Adrenal gland (tissue), 12 donors: ENCODE results near the gene ECM1. TPM values are rescaled to one million over a fixed set of nuclear protein-coding genes. Genes with fewer than 3 reads are reported as not detected.
A peak's percentile ranks its signal among the peaks of the same experiment; 100 is the strongest.

ENCODE experiments used
- DNase-seq, 7 donors: peaks; one replicate each; pipeline ENCODE4 v3.0.0-alpha.2; 2019 to 2020
- H3K27ac ChIP-seq, 5 donors: fragments of 200-600 bp; sonication (generic) in 4 of 5; 1 replicate in 3 of 5; 2 replicates in 2 of 5; pipeline versions ENCODE4 v1.5.1 to v1.8.0; 2016 to 2020; ENCODE audit warnings: mild to moderate bottlenecking in 1 of 5
- H3K27me3 ChIP-seq: fragments of 200-600 bp; 2 replicates; pipeline ENCODE4 v1.8.0; 2021
- H3K36me3 ChIP-seq, 2 donors: fragments of 200-600 bp; replicated peaks in 1 of 2; 1 replicate in 1 of 2; 2 replicates in 1 of 2; pipeline versions ENCODE4 v1.5.1 to v1.8.0; 2018 to 2022
- H3K4me1 ChIP-seq, 2 donors: fragments of 200-600 bp; replicated peaks in 1 of 2; 1 replicate in 1 of 2; 2 replicates in 1 of 2; pipeline versions ENCODE4 v1.5.1 to v1.8.0; 2018 to 2021
- H3K4me3 ChIP-seq, 4 donors: fragments of 200-600 bp; sonication (generic) in 3 of 4; one replicate each; pipeline ENCODE4 v1.5.1; 2016 to 2018
- H3K9me3 ChIP-seq, 3 donors: fragments of 200-600 bp; sonication (generic) in 1 of 3; replicated peaks in 1 of 3; 1 replicate in 2 of 3; 2 replicates in 1 of 3; pipeline versions ENCODE4 v1.5.1 to v1.8.0; 2016 to 2021
- POLR2A ChIP-seq, 2 donors: fragments of 450-650 bp; IDR thresholded peaks; one replicate each; pipeline ENCODE4 v1.6.1; 2017; ENCODE audit warnings: antibody characterized with exemption in 2 of 2, mild to moderate bottlenecking in 2 of 2, moderate library complexity in 1 of 2
- WGBS, 4 donors: extraction: QIAGEN DNeasy Blood & Tissue Kit in 2 of 4; methylation state at CpG; one replicate each; pipeline versions ENCODE4 v1.1.5 to v1.1.7; 2013 to 2017; 5-methylcytosine and 5-hydroxymethylcytosine counted together
- intact Hi-C, 2 donors: fragments of 100-400 bp; cut with DNase I; formaldehyde crosslinking; loops; one replicate each; pipeline versions ENCODE4 v1.14.1 to v1.15.0; 2022 to 2023
- polyA plus RNA-seq, 3 donors: library from polyadenylated mRNA; stranded (reverse); fragments of 200-250 nt in 2 of 3; fragments of 350-450 nt in 1 of 3; fragmentation: Illumina TruSeq in 1 of 3; extraction: RNeasy Lipid Tissue Mini Kit (QIAGEN cat#74804) in 1 of 3; gene quantifications; one replicate each; pipeline ENCODE4 v1.2.3, GENCODE V29; 2013 to 2014
- total RNA-seq, 9 donors: library from RNA; depleted of rRNA in 4 of 9; stranded (reverse); fragments of >200 nt in 4 of 9; fragments of 120-200 nt in 1 of 9; fragmentation: NEBNext Ultra II Directional in 1 of 9; extraction: Animal tissue kit (Norgen Biotek cat#: 25700) in 1 of 9; gene quantifications; one replicate each; pipeline versions ENCODE4 v1.1.0 to v1.2.4, GENCODE V29; 2013 to 2023
- TF ChIP-seq, protein P1 (sequence below), 6 experiments: fragments of 450-650 bp in 4 of 6; fragments of 200-600 bp in 2 of 6; sonication (generic) in 1 of 6; IDR thresholded peaks; 1 replicate in 5 of 6; 2 replicates in 1 of 6; pipeline versions ENCODE4 v1.5.1 to v1.8.0; 2016 to 2021; ENCODE audit warnings: antibody characterized with exemption in 6 of 6, mild to moderate bottlenecking in 2 of 6, moderate library complexity in 1 of 6
- donor health status: healthy with polysubstance abuse.
- donor health status: Bipolar disorder and iron deficiency.
- donor health status: DM: yes; HTN: yes; CAD: no.
- donor health status: DM: no; HTN: no; CAD: no.
- donor health status: DM: no; HTN: no; CAD: no.
- donor health status: DM: yes; HTN: yes; CAD: no.

The ECM1 gene
- total and polyA plus RNA-seq, 12 donors = 5.4 to 63.0 (median 26.2) TPM

DNA sequence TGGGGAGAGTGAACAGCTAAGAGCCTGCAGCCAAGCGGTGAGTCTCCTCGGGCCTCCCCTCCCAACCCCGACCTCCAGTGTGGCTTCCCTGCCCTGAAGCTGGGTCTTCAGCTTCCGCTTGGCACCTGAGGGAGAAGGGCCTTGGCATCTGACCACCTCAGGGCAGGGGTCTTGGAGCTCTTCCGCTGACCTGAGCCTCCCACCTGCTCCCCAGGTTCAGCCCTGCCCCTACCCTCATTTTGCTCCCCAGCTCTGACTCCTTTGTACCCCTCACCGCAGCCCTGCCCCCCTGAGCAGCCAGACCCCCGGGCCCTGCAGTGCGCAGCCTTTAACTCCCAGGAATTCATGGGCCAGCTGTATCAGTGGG is 46.2 kb downstream of the ECM1 start:
- Histone ChIP-seq H3K4me1 (peaks cover 24 to 36% of the 10 kb centered on the region in 2 donors), H3K9me3 (no peaks in the 10 kb centered on the region), H3K27ac (no peak overlapping the region), H3K4me3 (no peak overlapping the region), H3K27me3 (no peaks in the 10 kb centered on the region), H3K36me3 (no peaks in the 10 kb centered on the region)
- intact Hi-C loops = loop anchor here in 1 of 2 donors (10.0 kb wide), 1 partner anchor 261 kb away; no protein-coding TSS in a partner anchor
- no peak for DNase-seq
- WGBS, 4 donors = 90 to 94% (median 93%) methylated on average over 4 to 8 of the region's 8 CpGs
- TF ChIP-seq, protein P1, sequence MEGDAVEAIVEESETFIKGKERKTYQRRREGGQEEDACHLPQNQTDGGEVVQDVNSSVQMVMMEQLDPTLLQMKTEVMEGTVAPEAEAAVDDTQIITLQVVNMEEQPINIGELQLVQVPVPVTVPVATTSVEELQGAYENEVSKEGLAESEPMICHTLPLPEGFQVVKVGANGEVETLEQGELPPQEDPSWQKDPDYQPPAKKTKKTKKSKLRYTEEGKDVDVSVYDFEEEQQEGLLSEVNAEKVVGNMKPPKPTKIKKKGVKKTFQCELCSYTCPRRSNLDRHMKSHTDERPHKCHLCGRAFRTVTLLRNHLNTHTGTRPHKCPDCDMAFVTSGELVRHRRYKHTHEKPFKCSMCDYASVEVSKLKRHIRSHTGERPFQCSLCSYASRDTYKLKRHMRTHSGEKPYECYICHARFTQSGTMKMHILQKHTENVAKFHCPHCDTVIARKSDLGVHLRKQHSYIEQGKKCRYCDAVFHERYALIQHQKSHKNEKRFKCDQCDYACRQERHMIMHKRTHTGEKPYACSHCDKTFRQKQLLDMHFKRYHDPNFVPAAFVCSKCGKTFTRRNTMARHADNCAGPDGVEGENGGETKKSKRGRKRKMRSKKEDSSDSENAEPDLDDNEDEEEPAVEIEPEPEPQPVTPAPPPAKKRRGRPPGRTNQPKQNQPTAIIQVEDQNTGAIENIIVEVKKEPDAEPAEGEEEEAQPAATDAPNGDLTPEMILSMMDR (IDR thresholded peaks at IDR 0.05) = no peak
- no peak for TF ChIP-seq POLR2A (IDR thresholded peaks at IDR 0.05)

DNA sequence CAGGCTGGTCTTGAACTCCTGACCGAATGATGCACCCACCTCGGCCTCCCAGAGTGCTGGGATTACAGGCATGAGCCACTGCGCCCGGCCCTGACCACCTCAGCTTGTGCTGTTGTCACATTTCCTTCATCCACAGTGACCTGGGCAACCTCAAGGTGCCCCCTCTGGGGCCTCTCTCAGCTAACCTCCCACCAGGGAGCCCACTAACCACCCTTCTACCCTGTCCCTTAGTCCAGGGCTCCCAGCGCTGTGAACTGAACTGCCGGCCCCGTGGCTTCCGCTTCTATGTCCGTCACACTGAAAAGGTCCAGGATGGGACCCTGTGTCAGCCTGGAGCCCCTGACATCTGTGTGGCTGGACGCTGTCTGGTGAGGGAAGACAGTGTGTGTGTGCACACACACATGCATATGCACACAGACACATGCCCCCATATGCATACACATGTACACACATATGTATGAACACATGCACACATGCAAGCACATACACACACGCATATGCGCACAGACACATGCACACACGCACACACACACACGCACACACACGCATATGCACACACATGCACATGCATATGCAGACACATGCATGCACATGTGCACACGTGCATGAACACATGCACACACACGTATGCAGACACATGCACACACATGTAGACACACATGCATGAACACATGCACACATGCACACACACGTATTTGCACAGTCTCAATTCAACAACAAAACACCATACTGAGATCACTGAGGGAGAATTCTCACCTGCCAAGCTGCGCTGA is 47.5 kb downstream of the ECM1 start:
- DNase-seq = no peak
- no peaks in the 10 kb centered on the region for H3K9me3 ChIP-seq
- 85 to 93% (median 90%) methylated on average over 14 to 19 of the region's 19 CpGs for WGBS, 4 donors
- peaks cover 32 to 41% of the 10 kb centered on the region in 2 donors for H3K4me1 ChIP-seq
- no peaks in the 10 kb centered on the region for H3K36me3 ChIP-seq
- intact Hi-C loops = loop anchor here in 1 of 2 donors (5.0 to 10.0 kb wide), 2 partner anchors 67 to 259 kb away; no protein-coding TSS in a partner anchor
- H3K4me3 ChIP-seq = no peak overlapping the region
- TF ChIP-seq, protein P1 (IDR thresholded peaks at IDR 0.05) = no peak
- no peak for TF ChIP-seq POLR2A (IDR thresholded peaks at IDR 0.05)
- H3K27ac ChIP-seq = no peak overlapping the region
- no peaks in the 10 kb centered on the region for H3K27me3 ChIP-seq

DNA sequence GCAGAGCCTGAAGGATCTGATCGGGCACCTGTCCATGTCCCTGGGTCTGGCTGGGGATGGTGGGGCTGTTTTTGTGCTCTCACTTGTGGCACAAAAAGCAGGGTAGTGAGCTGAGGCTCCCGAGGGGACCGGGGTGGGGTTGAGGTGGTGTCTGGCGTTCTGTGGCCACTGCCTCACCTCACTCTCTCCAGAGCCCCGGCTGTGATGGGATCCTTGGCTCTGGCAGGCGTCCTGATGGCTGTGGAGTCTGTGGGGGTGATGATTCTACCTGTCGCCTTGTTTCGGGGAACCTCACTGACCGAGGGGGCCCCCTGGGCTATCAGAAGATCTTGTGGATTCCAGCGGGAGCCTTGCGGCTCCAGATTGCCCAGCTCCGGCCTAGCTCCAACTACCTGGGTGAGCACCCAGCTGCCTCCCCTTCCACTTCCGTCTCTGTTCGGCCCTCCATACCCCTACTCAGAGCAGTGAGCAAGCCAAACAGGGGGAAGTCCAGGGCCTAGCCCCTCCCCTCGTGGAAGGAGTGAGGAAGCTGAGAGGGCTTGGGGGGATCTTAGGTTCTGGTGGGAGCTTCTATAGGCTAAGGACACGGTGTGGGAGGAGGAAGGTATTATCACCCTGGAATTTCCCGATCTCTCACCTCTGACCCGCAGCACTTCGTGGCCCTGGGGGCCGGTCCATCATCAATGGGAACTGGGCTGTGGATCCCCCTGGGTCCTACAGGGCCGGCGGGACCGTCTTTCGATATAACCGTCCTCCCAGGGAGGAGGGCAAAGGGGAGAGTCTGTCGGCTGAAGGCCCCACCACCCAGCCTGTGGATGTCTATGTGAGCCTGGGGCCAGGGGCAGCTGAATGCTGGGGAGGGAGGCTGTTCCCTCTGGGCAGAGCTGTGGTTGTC is 48.3 kb downstream of the ECM1 start:
- Histone ChIP-seq H3K27ac (no peak overlapping the region), H3K36me3 (no peaks in the 10 kb centered on the region), H3K9me3 (no peaks in the 10 kb centered on the region), H3K27me3 (no peaks in the 10 kb centered on the region), H3K4me3 (no peak overlapping the region), H3K4me1 (peaks cover 33 to 40% of the 10 kb centered on the region in 2 donors)
- DNase-seq = no peak
- WGBS, 4 donors = 79 to 82% (median 80%) methylated on average over 13 to 26 of the region's 26 CpGs
- intact Hi-C loops = loop anchor here in 1 of 2 donors (5.0 to 10.0 kb wide), 2 partner anchors 66 to 259 kb away; no protein-coding TSS in a partner anchor
- TF ChIP-seq, protein P1 (IDR thresholded peaks at IDR 0.05) = no peak
- TF ChIP-seq POLR2A (IDR thresholded peaks at IDR 0.05) = no peak

DNA sequence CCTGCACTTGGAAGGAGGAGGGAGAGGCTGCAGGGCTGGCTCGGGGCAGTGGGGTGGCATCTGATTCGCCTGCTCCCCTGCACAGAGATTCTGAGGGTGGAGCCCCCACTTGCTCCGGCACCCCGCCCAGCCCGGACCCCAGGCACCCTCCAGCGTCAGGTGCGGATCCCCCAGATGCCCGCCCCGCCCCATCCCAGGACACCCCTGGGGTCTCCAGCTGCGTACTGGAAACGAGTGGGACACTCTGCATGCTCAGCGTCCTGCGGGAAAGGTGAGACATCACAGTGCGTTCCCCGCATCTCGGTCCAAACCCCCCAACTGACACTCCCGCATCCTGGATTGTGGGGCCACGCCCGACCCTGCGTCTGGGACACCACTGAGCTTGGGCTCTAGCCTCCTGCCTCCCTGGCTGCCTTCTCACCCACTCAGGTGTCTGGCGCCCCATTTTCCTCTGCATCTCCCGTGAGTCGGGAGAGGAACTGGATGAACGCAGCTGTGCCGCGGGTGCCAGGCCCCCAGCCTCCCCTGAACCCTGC is 49.2 kb downstream of the ECM1 start:
- 90 to 93% (median 92%) methylated on average over 9 to 26 of the region's 26 CpGs for WGBS, 4 donors
- H3K36me3 ChIP-seq = no peaks in the 10 kb centered on the region
- TF ChIP-seq, protein P1 (IDR thresholded peaks at IDR 0.05) = no peak
- TF ChIP-seq POLR2A (IDR thresholded peaks at IDR 0.05) = no peak
- no peaks in the 10 kb centered on the region for H3K27me3 ChIP-seq
- H3K4me1 ChIP-seq = peaks cover 35 to 38% of the 10 kb centered on the region in 2 donors
- peak in 2 of 7 donors; percentile 15 to 58 for DNase-seq
- no peak overlapping the region for H3K4me3 ChIP-seq
- intact Hi-C loops = loop anchor here in 1 of 2 donors (5.0 to 10.0 kb wide), 2 partner anchors 65 to 258 kb away; no protein-coding TSS in a partner anchor
- H3K27ac ChIP-seq = peak overlapping the region in 1 of 5 donors; percentile 27
- H3K9me3 ChIP-seq = no peaks in the 10 kb centered on the region
